Uterus (tissue), 4 donors: ENCODE results near the gene HS6ST1. TPM values are rescaled to one million over a fixed set of nuclear protein-coding genes. Genes with fewer than 3 reads are reported as not detected.

ENCODE experiments used
- DNase-seq, 2 donors: peaks; one replicate each; pipeline ENCODE4 v3.0.0-alpha.2; 2019 to 2020
- H3K27ac ChIP-seq, 2 donors: fragments of 200-600 bp; sonication (generic); 1 replicate in 1 of 2; 2 replicates in 1 of 2; pipeline ENCODE4 v1.5.1; 2016 to 2018
- H3K27me3 ChIP-seq, 2 donors: fragments of 200-600 bp; sonication (generic); one replicate each; pipeline ENCODE4 v1.5.1; 2018 to 2019; ENCODE audit warnings: control low read depth in 1 of 2
- H3K36me3 ChIP-seq, 2 donors: fragments of 200-600 bp; sonication (generic); one replicate each; pipeline ENCODE4 v1.5.1; 2019; ENCODE audit warnings: control low read depth in 1 of 2
- H3K4me1 ChIP-seq, 2 donors: fragments of 200-600 bp; sonication (generic); one replicate each; pipeline ENCODE4 v1.5.1; 2018 to 2019; ENCODE audit warnings: control low read depth in 1 of 2
- H3K4me3 ChIP-seq, 2 donors: fragments of 200-600 bp; sonication (generic); 1 replicate in 1 of 2; 2 replicates in 1 of 2; pipeline ENCODE4 v1.5.1; 2018 to 2019; ENCODE audit warnings: mild to moderate bottlenecking in 1 of 2
- H3K9me3 ChIP-seq, 2 donors: fragments of 200-600 bp; sonication (generic); one replicate each; pipeline ENCODE4 v1.5.1; 2019; ENCODE audit warnings: control low read depth in 1 of 2
- POLR2A ChIP-seq, 2 donors: fragments of 450-650 bp; IDR thresholded peaks; one replicate each; pipeline ENCODE4 v1.6.1; 2016; ENCODE audit warnings: antibody characterized with exemption in 2 of 2, mild to moderate bottlenecking in 1 of 2, moderate library complexity in 1 of 2
- intact Hi-C: fragments of 100-400 bp; cut with DNase I; formaldehyde crosslinking; loops from one replicate; pipeline ENCODE4 v1.15.1; 2023; ENCODE audit warnings: low total_unique reads
- small RNA-seq: library from RNA; depleted of rRNA; stranded (forward); fragments of <200 nt; gene quantifications from one replicate; pipeline ENCODE3, GENCODE V24; 2016
- total RNA-seq, 4 donors: library from RNA; depleted of rRNA in 3 of 4; stranded (reverse); fragments of >200 nt in 3 of 4; gene quantifications; one replicate each; pipeline versions ENCODE4 v1.1.0 to v1.2.4, GENCODE V29; 2014 to 2023
- TF ChIP-seq, protein P1 (sequence below), 4 experiments: fragments of 200-600 bp in 2 of 4; fragments of 450-650 bp in 2 of 4; sonication (generic) in 2 of 4; IDR thresholded peaks; one replicate each; pipeline ENCODE4 v1.5.1; 2016 to 2019; ENCODE audit warnings: antibody characterized with exemption in 4 of 4, mild to moderate bottlenecking in 2 of 4, moderate library complexity in 1 of 4
- donor health status: DM: yes; HTN: yes; CAD: no.

The HS6ST1 gene
- total RNA-seq, 4 donors from 2014 or later = 22.7 to 198 (median 37.4) TPM

DNA sequence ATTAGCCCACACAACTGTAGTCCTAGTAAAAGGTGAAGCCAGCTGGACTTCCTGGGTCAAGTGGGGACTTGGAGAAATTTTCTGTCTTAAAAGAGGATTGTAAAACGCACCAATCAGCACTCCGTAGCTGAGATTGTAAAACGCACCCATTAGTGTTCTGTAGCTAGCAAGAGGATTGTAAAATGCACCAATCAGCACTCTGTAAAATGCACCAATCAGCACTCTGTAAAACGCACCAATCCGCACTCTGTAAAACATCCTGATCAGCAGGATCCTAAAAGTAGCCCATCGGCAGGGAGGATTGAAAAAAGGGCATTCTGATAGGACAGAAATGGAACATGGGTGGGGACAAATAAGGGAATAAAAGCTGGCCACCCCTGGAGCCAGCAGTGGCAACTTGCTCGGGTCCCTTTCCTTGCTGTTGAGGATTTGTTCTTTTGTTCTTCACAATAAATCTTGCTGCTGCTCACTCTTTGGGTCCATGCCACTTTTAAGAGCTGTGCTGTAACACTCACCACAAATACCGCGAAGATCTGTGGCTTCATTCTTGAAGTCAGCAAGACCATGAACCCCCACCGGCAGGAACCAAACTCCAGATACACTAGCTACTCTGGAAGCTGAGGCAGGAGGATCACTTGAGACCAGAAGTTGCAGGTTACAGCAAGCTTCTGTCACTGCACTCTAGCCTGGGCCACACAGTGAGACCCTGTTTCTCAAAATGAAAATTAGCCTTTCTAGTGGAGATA lies 102.6 kb downstream of the HS6ST1 start:
- Histone ChIP-seq H3K27ac (no peak overlapping the region), H3K4me1 (no peaks in the 10 kb centered on the region), H3K36me3 (no peaks in the 10 kb centered on the region), H3K4me3 (no peak overlapping the region), H3K27me3 (no peaks in the 10 kb centered on the region), H3K9me3 (no peaks in the 10 kb centered on the region)
- TF ChIP-seq, protein P1, sequence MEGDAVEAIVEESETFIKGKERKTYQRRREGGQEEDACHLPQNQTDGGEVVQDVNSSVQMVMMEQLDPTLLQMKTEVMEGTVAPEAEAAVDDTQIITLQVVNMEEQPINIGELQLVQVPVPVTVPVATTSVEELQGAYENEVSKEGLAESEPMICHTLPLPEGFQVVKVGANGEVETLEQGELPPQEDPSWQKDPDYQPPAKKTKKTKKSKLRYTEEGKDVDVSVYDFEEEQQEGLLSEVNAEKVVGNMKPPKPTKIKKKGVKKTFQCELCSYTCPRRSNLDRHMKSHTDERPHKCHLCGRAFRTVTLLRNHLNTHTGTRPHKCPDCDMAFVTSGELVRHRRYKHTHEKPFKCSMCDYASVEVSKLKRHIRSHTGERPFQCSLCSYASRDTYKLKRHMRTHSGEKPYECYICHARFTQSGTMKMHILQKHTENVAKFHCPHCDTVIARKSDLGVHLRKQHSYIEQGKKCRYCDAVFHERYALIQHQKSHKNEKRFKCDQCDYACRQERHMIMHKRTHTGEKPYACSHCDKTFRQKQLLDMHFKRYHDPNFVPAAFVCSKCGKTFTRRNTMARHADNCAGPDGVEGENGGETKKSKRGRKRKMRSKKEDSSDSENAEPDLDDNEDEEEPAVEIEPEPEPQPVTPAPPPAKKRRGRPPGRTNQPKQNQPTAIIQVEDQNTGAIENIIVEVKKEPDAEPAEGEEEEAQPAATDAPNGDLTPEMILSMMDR (IDR thresholded peaks at IDR 0.05) = no peak
- TF ChIP-seq POLR2A (IDR thresholded peaks at IDR 0.05) = no peak
- no peak for DNase-seq
- intact Hi-C loops = no loop called here

Small RNAs within 50 kb of the gene (small RNA-seq; reads per million reads assigned to genes)
- gene RF00019 = not detected

Other genes with a start within 250 kb of the HS6ST1 start
- gene UGGT1, start 227.7 kb downstream of the HS6ST1 start, total RNA-seq = 10 to 100 TPM; 24.4 to 66.2 (median 35.0) TPM